ENCODE measurements around the gene REEP5. TPM values are rescaled to one million over a fixed set of nuclear protein-coding genes. Genes with fewer than 3 reads are reported as not detected.

REEP5 gene
- total and polyA plus RNA-seq, 9 of the 15 experiments (the other 6 are each of a cell fraction or from before 2014, with no cell fraction given): 14.7 to 102 (median 36.0) TPM

DNA sequence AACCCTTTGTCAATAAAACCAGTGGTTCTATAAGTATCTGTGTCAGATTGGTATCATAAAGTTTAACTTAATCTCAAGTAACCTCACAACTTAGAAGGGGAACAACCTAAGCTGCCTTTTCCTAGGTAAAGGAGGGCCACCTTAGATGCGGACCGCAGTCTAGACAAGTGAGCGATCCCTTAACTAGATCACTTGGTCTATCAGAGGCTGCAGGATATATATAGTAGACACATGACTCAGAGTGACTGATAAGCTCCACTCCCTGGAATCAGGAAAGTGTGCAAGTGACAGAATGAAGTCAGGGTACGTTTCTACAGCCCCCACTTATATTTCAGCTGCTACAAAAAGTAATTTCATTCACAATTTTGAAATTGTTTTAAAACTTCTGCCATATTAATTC, 7.4 kb downstream of the REEP5 start (continued):
- no peak for TF ChIP-seq TEAD2 (tag; IDR thresholded peaks at IDR 0.05)
- TF ChIP-seq COPS2 (conservative IDR thresholded peaks at IDR 0.05): no peak
- TF ChIP-seq FOSL1 (tag; conservative IDR thresholded peaks at IDR 0.05): peak; percentile 86
- no peak for TF ChIP-seq MAZ (CRISPR knock-in tag; conservative IDR thresholded peaks at IDR 0.05 in 1 of 2, IDR thresholded peaks at IDR 0.05 in 1 of 2)
- TF ChIP-seq BHLHE40 (IDR thresholded peaks at IDR 0.05; ENCODE audit: low read length): peak; percentile 54
- TF ChIP-seq ZNF77 (CRISPR knock-in tag; IDR thresholded peaks at IDR 0.05): no peak
- peak; percentile 31; the same call in 1 of the 2 replicates for TF ChIP-seq TCF3 (CRISPR knock-in tag; IDR thresholded peaks at IDR 0.05)
- no peak for TF ChIP-seq ZNF75A (CRISPR knock-in tag; IDR thresholded peaks at IDR 0.05)
- TF ChIP-seq MXD1 (CRISPR knock-in tag; IDR thresholded peaks at IDR 0.05; ENCODE audit: borderline replicate concordance, poor library complexity, severe bottlenecking): no peak
- no peak for TF ChIP-seq FOXA1 (IDR thresholded peaks at IDR 0.05; ENCODE audit: borderline replicate concordance)
- peak; percentile 65 for TF ChIP-seq NCOR1 (IDR thresholded peaks at IDR 0.05)
- no peak for TF ChIP-seq ZNF354B (CRISPR knock-in tag; IDR thresholded peaks at IDR 0.05)
- TF ChIP-seq, protein P1, sequence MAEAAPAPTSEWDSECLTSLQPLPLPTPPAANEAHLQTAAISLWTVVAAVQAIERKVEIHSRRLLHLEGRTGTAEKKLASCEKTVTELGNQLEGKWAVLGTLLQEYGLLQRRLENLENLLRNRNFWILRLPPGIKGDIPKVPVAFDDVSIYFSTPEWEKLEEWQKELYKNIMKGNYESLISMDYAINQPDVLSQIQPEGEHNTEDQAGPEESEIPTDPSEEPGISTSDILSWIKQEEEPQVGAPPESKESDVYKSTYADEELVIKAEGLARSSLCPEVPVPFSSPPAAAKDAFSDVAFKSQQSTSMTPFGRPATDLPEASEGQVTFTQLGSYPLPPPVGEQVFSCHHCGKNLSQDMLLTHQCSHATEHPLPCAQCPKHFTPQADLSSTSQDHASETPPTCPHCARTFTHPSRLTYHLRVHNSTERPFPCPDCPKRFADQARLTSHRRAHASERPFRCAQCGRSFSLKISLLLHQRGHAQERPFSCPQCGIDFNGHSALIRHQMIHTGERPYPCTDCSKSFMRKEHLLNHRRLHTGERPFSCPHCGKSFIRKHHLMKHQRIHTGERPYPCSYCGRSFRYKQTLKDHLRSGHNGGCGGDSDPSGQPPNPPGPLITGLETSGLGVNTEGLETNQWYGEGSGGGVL (CRISPR knock-in tag; IDR thresholded peaks at IDR 0.05): no peak
- TF ChIP-seq, protein P2, sequence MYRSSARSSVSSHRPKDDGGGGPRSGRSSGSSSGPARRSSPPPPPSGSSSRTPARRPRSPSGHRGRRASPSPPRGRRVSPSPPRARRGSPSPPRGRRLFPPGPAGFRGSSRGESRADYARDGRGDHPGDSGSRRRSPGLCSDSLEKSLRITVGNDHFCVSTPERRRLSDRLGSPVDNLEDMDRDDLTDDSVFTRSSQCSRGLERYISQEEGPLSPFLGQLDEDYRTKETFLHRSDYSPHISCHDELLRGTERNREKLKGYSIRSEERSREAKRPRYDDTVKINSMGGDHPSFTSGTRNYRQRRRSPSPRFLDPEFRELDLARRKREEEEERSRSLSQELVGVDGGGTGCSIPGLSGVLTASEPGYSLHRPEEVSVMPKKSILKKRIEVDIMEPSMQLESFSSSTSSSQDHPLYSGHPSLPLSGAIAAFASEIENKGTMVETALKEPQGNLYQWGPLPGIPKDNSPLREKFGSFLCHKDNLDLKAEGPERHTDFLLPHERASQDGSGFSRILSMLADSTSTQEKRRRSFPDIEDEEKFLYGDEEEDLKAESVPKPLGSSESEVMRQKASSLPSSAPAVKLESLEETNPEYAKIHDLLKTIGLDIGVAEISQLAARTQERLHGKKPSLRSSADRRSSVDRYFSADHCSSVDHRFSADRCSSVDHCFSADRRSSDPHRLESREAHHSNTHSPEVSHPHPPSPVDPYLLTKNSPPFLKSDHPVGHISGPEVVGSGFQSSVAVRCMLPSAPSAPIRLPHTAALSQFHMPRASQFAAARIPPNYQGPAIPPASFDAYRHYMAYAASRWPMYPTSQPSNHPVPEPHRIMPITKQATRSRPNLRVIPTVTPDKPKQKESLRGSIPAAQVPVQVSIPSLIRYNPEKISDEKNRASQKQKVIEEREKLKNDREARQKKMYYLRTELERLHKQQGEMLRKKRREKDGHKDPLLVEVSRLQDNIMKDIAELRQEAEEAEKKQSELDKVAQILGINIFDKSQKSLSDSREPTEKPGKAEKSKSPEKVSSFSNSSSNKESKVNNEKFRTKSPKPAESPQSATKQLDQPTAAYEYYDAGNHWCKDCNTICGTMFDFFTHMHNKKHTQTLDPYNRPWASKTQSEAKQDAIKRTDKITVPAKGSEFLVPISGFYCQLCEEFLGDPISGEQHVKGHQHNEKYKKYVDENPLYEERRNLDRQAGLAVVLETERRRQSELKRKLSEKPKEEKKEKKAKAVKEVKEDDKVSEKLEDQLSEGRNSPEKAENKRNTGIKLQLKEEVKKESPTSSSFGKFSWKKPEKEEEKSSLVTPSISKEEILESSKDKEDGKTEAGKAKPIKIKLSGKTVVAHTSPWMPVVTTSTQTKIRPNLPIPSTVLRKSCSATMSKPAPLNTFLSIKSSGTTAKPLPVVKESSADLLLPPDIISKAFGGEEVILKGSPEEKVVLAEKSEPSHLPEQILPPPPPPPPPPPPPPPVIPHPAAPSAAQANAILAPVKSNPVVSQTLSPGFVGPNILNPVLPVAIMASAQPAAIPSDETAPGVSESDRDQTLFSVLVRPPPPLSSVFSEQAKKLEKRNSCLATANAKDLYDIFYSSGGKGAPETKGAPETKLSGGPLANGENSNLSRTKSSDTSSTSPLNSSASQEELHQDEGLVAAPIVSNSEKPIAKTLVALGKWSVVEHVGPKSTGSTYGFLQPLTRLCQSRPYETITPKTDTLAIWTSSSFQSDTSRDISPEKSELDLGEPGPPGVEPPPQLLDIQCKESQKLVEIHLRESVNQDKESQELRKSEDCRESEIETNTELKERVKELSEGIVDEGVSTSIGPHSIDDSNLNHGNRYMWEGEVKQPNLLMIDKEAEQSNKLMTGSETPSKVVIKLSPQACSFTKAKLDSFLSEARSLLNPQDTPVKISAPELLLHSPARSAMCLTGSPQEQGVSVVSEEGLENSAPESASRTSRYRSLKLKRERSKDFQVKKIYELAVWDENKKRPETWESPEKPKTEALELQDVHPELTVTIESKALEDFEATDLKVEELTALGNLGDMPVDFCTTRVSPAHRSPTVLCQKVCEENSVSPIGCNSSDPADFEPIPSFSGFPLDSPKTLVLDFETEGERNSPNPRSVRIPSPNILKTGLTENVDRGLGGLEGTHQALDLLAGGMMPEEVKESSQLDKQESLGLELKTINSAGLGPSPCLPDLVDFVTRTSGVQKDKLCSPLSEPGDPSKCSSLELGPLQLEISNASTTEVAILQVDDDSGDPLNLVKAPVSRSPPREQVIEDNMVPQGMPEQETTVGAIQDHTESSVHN (IDR thresholded peaks at IDR 0.05; ENCODE audit: borderline replicate concordance in 1 of 2, low read depth in 1 of 2): no peak
- no peak for TF ChIP-seq NFIX (CRISPR knock-in tag; IDR thresholded peaks at IDR 0.05; ENCODE audit: low read depth)
- no peak for TF ChIP-seq TCF7L2 (IDR thresholded peaks at IDR 0.05; ENCODE audit: low read depth, low read length)
- no peak for TF ChIP-seq POLR3A (IDR thresholded peaks at IDR 0.05; ENCODE audit: borderline replicate concordance, extremely low read depth, insufficient read depth, insufficient read length)
